ENCODE results near the gene CDA.
A peak's percentile ranks its signal among the peaks of the same experiment; 100 is the strongest.

CDA gene
- total RNA-seq = 0 reads per million in 3 experiments

DNA sequence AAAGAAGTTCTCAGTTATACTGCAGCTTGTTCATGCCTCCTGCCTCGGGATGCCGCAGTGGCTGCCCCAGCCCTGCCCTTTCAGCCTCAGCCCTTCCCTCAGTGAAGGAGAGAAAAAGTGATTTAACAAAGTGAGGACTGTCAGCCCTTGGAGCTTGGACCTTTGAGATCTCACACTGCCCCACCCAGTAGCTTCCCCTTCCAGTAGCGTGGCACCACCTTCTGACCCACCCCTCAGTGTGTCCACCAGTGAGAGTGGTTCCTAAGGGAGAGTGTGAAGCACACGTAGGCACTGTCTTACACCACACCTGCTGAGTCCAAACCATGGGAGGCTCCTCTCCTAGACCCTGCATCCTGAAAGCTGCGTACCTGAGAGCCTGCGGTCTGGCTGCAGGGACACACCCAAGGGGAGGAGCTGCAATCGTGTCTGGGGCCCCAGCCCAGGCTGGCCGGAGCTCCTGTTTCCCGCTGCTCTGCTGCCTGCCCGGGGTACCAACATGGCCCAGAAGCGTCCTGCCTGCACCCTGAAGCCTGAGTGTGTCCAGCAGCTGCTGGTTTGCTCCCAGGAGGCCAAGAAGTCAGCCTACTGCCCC is at the start of gene CDA:
TSS of gene CDA (plus strand) at position 464 of the 592 bp plus-strand sequence. CDS start at position 497, 33 bp downstream.
- DNase-seq = no peak

DNA sequence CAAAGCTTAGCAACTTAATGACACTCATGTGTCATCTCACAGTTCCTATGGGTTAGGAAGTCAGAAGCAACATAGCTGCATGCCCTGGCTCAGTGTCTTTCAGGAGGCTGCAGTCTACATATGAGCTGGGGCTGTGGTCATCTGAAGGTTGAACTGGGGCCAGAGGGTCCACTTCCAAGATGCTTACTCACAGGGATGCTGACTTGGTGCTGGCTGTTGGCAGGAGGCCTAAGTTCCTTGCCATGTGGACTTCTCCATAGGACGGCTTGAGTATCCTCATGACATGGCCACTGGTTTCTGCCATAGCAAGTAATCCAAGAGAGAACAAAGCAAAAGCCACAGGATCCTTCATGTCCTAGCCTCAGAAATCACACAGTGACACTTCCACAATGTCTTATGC is 48.6 kb upstream of the CDA start:
- no peak for DNase-seq

DNA sequence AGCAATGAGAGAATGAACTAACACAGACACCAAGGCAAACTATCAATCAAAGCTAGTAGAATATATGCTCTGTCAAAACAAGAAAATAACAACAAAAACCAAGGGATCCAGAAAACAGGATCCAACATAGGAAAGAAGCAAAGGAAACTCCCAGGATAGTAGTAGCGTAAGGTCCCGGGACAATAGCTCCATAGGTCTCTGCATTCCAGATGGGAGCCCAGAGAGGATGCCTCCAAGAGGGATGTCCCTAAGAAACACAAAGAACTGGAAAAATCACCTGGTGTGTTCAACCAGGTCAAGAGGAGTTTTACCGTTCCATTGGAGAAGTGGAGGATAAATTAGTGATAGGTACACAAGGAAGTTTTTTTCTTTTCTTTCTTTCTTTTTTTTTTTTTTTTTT is 42.3 kb upstream of the CDA start:
- DNase-seq = no peak

GRCh38 chr1:20551161-20551560 is 37.7 kb upstream of the CDA start:
- DNase-seq = no peak

GRCh38 chr1:20551945-20552727 is 36.8 kb upstream of the CDA start, which contains the start of gene FAM43B:
FAM43B (plus strand) TSS chr1:20552573; CDS start chr1:20552974, 401 bp downstream.
- no peak for DNase-seq

DNA sequence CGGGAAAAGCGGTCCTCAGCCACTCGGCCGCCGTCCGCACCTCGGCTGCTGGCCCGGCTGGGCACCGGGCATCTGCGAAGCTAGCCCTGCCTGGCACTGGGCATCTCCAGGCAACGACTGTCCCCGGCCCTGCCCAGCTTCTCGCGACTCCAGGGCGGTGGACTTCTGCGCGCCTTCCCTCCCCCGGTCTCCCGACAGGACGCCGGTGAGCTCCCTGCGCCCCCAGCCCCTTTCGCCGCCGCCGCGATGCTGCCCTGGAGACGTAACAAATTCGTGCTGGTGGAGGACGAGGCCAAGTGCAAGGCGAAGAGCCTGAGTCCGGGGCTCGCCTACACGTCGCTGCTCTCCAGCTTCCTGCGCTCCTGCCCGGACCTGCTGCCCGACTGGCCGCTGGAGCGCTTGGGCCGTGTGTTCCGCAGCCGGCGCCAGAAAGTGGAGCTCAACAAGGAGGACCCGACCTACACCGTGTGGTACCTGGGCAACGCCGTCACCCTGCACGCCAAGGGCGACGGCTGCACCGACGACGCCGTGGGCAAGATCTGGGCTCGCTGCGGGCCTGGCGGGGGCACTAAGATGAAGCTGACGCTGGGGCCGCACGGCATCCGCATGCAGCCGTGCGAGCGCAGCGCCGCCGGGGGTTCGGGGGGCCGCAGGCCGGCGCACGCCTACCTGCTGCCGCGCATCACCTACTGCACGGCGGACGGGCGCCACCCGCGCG is 36.0 kb upstream of the CDA start:
- no peak for DNase-seq

GRCh38 chr1:20555025-20555757 is 33.7 kb upstream of the CDA start:
- no peak for DNase-seq

GRCh38 chr1:20555758-20556120 is 33.2 kb upstream of the CDA start:
- no peak for DNase-seq

GRCh38 chr1:20558191-20558590 is 30.7 kb upstream of the CDA start:
- DNase-seq = no peak

- DNase-seq = no peak
These were observed 27.9 kb upstream of the CDA start for GRCh38 chr1:20560966-20561365.

DNA sequence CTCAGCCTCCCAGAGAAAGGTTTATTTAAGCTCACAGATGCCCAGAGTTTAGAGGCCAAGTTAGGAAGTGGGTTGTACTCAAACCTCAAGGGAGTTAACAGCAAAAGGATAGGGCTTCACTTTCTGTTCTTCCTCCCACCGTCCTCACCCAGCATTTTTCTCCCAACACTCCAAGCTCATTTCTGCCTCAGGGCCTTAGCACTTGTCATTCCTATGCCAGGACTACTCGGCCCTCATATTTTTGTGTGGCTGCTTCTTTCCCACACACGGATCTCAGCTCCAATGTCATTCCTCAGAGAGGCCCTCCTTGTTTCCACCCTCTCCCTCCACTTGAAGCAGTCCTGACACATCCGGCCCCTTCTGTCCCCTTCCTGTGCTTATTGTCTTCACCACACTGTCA is 23.7 kb upstream of the CDA start:
- no peak for DNase-seq

GRCh38 chr1:20569523-20570098 is 19.3 kb upstream of the CDA start:
- no peak for DNase-seq

GRCh38 chr1:20571427-20571826 is 17.5 kb upstream of the CDA start:
- no peak for DNase-seq

DNA sequence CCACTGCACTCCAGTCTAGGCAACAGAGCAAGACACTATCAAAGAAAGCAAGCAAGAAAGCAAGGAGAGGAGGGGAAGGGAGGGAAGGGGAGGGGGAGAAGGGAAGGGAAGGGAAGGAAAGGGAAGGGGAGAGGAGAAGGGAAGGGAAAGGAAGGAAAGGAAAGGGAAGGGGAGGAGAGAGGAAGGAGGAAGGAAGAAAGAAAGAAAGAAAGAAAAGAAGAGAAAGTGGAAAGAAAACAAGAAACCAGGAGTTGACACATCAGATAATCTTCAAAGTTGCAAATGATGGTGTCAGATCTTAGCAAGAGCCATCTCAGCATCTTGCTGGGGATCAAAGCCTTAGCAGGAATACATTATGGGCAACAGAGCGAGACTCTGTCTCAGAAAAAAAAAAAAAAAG is 14.9 kb upstream of the CDA start:
- no peak for DNase-seq

- DNase-seq = peak; percentile 14
These were observed 14.0 kb upstream of the CDA start for GRCh38 chr1:20574686-20575540.

- no peak for DNase-seq
These were observed 13.2 kb upstream of the CDA start for GRCh38 chr1:20575541-20576336.

GRCh38 chr1:20578062-20578461 is 10.8 kb upstream of the CDA start:
- DNase-seq = no peak

GRCh38 chr1:20578721-20579395 is 10.0 kb upstream of the CDA start:
- no peak for DNase-seq

GRCh38 chr1:20584890-20585289 is 4.0 kb upstream of the CDA start:
- no peak for DNase-seq

GRCh38 chr1:20586953-20587660 is 1.8 kb upstream of the CDA start:
- DNase-seq = no peak
